Neutrophil (primary cell): ENCODE results near the gene AHSG.

Experiments
- H3K27ac ChIP-seq: fragments of 200-600 bp; sonication (generic); 2 replicates; pipeline ENCODE4 v1.5.1; 2016; ENCODE audit warnings: mild to moderate bottlenecking, moderate library complexity
- H3K27me3 ChIP-seq: fragments of 200-600 bp; sonication (generic); 2 replicates; pipeline ENCODE4 v1.6.0; 2016; ENCODE audit warnings: mild to moderate bottlenecking
- H3K36me3 ChIP-seq: fragments of 200-600 bp; sonication (generic); 2 replicates; pipeline ENCODE4 v1.5.1; 2017
- H3K4me1 ChIP-seq, 2 experiments: fragments of 200-600 bp in 1 of 2; sonication (generic) in 1 of 2; 1 replicate in 1 of 2; 2 replicates in 1 of 2; pipeline versions ENCODE4 v1.5.1 to v1.6.1; 2013 to 2016; ENCODE audit warnings: low read depth in 1 of 2, low read length in 1 of 2, mild to moderate bottlenecking in 1 of 2, moderate library complexity in 1 of 2; ENCODE audit not compliant: control insufficient read depth in 1 of 2, insufficient read depth in 1 of 2
- H3K4me3 ChIP-seq, 2 experiments: fragments of 200-600 bp in 1 of 2; sonication (generic) in 1 of 2; 1 replicate in 1 of 2; 2 replicates in 1 of 2; pipeline ENCODE4 v1.5.1; 2013 to 2016; ENCODE audit warnings: low read depth in 1 of 2, low read length in 1 of 2, mild to moderate bottlenecking in 1 of 2, moderate library complexity in 1 of 2
- H3K9me3 ChIP-seq: fragments of 200-600 bp; sonication (generic); 2 replicates; pipeline ENCODE4 v1.5.1; 2016
- TF ChIP-seq, protein P1 (sequence below): fragments of 200-600 bp; sonication (generic); IDR thresholded peaks from 2 replicates; pipeline ENCODE4 v1.5.1; 2016; ENCODE audit warnings: antibody characterized with exemption

The AHSG gene

DNA sequence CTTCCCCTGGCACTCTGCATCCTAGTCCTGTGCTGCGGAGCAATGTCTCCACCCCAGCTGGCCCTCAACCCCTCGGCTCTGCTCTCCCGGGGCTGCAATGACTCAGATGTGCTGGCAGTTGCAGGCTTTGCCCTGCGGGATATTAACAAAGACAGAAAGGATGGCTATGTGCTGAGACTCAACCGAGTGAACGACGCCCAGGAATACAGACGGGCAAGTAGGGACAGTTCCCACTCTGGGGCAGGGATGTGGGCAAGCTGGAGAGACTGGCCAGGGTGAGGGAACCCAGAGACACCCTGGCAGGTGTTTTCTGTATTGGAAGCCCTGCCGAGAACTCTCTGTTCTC lies 27.6 kb downstream of the AHSG start:
- H3K9me3 ChIP-seq = no peaks in the 10 kb centered on the region
- no peaks in the 10 kb centered on the region for H3K4me1 ChIP-seq
- TF ChIP-seq, protein P1, sequence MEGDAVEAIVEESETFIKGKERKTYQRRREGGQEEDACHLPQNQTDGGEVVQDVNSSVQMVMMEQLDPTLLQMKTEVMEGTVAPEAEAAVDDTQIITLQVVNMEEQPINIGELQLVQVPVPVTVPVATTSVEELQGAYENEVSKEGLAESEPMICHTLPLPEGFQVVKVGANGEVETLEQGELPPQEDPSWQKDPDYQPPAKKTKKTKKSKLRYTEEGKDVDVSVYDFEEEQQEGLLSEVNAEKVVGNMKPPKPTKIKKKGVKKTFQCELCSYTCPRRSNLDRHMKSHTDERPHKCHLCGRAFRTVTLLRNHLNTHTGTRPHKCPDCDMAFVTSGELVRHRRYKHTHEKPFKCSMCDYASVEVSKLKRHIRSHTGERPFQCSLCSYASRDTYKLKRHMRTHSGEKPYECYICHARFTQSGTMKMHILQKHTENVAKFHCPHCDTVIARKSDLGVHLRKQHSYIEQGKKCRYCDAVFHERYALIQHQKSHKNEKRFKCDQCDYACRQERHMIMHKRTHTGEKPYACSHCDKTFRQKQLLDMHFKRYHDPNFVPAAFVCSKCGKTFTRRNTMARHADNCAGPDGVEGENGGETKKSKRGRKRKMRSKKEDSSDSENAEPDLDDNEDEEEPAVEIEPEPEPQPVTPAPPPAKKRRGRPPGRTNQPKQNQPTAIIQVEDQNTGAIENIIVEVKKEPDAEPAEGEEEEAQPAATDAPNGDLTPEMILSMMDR = no peak
- peaks cover 60% of the 10 kb centered on the region for H3K27me3 ChIP-seq
- H3K27ac ChIP-seq = no peak overlapping the region
- H3K36me3 ChIP-seq = no peaks in the 10 kb centered on the region
- no peak overlapping the region for H3K4me3 ChIP-seq

DNA sequence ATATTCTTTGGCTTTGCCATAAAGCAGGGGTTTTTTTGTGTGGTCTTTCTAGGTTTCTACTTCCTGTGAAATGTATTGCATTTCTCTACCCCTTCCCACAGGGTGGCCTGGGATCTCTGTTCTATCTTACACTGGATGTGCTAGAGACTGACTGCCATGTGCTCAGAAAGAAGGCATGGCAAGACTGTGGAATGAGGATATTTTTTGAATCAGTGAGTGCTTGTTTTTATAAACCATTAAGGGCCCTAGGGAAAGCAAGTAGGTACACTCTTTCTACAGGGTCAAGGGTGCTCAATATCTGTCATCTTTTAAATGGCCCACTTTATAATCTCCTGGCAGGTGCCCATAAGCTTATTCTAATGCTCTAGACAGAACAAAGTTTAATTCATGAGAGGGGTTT lies 28.1 kb downstream of the AHSG start:
- H3K27me3 ChIP-seq = peaks cover 55% of the 10 kb centered on the region
- H3K4me1 ChIP-seq = no peaks in the 10 kb centered on the region
- H3K9me3 ChIP-seq = no peaks in the 10 kb centered on the region
- no peak overlapping the region for H3K4me3 ChIP-seq
- TF ChIP-seq, protein P1 = no peak
- no peak overlapping the region for H3K27ac ChIP-seq
- no peaks in the 10 kb centered on the region for H3K36me3 ChIP-seq

DNA sequence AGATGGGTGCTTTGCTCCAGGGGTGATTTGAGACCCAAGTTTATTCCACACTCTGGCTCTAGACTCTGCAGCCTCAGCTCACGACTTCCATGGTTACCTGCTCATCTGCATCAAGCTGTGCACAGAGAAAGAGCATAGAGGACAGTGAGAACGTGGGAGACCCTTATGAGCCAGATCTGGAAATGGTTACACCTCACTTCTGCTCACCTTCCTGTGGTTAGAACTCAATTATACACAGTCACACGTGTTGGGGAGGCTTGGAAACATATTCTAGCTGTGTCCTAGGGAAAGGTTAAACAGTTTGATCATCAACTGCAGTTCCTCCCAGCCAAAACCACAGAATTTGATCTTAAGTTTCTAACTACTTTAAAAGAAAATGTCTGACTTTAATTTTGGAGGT lies 29.2 kb downstream of the AHSG start:
- Histone ChIP-seq H3K27me3 (peaks cover 45% of the 10 kb centered on the region), H3K27ac (no peak overlapping the region), H3K4me1 (no peaks in the 10 kb centered on the region), H3K9me3 (no peaks in the 10 kb centered on the region), H3K4me3 (no peak overlapping the region), H3K36me3 (no peaks in the 10 kb centered on the region)
- TF ChIP-seq, protein P1 = no peak

DNA sequence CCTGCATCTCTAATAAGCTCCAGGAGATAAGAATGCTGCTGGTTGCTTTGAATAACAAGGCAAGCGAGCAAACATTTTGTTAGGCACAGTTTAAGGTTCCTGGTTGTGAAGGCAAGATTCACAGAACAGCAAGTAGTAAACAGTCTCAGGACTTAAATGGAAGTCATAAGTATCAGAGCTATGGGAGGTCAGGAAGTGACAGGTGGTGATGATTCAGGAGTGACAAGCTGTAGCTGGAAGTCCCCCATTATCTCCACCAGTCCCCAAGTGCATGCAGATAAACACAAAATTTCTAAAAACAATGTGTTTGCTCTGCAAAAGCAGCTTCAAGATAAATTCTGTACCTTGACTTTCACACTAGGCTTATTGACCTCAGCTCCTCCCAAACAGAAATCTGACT lies 30.6 kb downstream of the AHSG start:
- H3K9me3 ChIP-seq = no peaks in the 10 kb centered on the region

DNA sequence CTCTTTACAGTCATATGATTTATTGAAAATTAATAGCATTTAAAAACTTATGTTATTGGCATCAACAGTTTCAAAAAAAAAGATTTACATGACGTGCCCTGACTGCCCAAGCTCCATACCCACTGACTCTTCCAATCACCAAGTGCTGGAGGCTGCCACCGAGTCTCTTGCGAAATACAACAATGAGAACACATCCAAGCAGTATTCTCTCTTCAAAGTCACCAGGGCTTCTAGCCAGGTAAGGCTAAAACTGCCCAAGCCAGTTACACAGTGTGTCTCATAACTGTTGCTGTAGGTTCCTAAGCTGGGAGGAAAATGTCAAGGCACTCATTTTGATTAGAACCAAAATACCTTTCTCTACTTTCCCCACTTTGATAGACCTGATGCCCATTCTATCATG lies 31.8 kb downstream of the AHSG start:
- H3K4me1 ChIP-seq = no peaks in the 10 kb centered on the region
- no peak overlapping the region for H3K4me3 ChIP-seq
- H3K9me3 ChIP-seq = no peaks in the 10 kb centered on the region
- TF ChIP-seq, protein P1 = no peak
- no peak overlapping the region for H3K27ac ChIP-seq
- peaks cover 47% of the 10 kb centered on the region for H3K27me3 ChIP-seq
- H3K36me3 ChIP-seq = no peaks in the 10 kb centered on the region

More for the DNA sequence above, 30.6 kb downstream of the AHSG start:
- Histone ChIP-seq H3K27ac (no peak overlapping the region), H3K27me3 (peaks cover 45% of the 10 kb centered on the region), H3K4me3 (no peak overlapping the region), H3K36me3 (no peaks in the 10 kb centered on the region), H3K4me1 (no peaks in the 10 kb centered on the region)
- TF ChIP-seq, protein P1 = no peak

DNA sequence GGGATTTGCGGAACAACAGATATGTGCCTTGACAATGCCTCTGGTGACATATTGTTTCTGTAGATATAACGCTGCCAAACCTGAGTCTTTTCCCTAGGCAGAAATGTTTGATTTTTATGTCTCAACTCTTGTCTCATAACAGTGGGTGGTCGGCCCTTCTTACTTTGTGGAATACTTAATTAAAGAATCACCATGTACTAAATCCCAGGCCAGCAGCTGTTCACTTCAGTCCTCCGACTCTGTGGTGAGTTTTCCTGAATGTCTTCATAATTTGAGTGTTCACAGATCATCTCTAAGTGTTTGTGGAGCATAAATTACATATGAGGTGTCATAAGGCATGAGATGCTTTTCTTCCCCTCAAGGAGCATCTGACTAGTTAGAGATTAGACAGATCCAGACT lies 33.2 kb downstream of the AHSG start:
- Histone ChIP-seq H3K36me3 (no peaks in the 10 kb centered on the region), H3K27me3 (peaks cover 34% of the 10 kb centered on the region), H3K9me3 (no peaks in the 10 kb centered on the region), H3K4me1 (no peaks in the 10 kb centered on the region), H3K4me3 (no peak overlapping the region), H3K27ac (no peak overlapping the region)
- TF ChIP-seq, protein P1 = no peak
